Neural cell (in vitro differentiated cells): Measurements from ENCODE around the gene DCBLD2. TPM values are rescaled to one million over a fixed set of nuclear protein-coding genes. Genes with fewer than 3 reads are reported as not detected.

ENCODE experiments used
- H2AFZ ChIP-seq: fragments of 200-600, 300-800 bp; sonication (generic), shearing (Covaris generic); 2 replicates; pipeline ENCODE4 v1.6.0; 2014; ENCODE audit warnings: low read depth, mild to moderate bottlenecking, antibody characterized with exemption, low read length, moderate library complexity
- H3F3A ChIP-seq: fragments of 200-600 bp; shearing (Covaris generic); 2 replicates; pipeline ENCODE4 v1.6.1; 2016; ENCODE audit warnings: mild to moderate bottlenecking, moderate library complexity, mixed read lengths, antibody characterized with exemption, low read length; ENCODE audit not compliant: insufficient read depth, poor library complexity, severe bottlenecking
- H3K27ac ChIP-seq: fragments of 200-600, 300-800 bp; sonication (generic), shearing (Covaris generic); 2 replicates; pipeline ENCODE4 v1.5.1; 2014; ENCODE audit warnings: mild to moderate bottlenecking, low read length, moderate library complexity
- H3K27me3 ChIP-seq: fragments of 300-800, 200-600 bp; sonication (generic), shearing (Covaris generic); 2 replicates; pipeline ENCODE4 v1.6.0; 2014; ENCODE audit warnings: mild to moderate bottlenecking, low read depth, low read length, moderate library complexity; ENCODE audit not compliant: insufficient read depth
- H3K36me3 ChIP-seq: fragments of 300-800, 200-600 bp; sonication (generic), shearing (Covaris generic); 2 replicates; pipeline ENCODE4 v1.5.1; 2014; ENCODE audit warnings: mild to moderate bottlenecking, antibody characterized with exemption, low read length, moderate library complexity; ENCODE audit not compliant: insufficient read depth
- H3K4me2 ChIP-seq: fragments of 300-800, 200-600 bp; sonication (generic), shearing (Covaris generic); 2 replicates; pipeline ENCODE4 v1.6.0; 2014; ENCODE audit warnings: mild to moderate bottlenecking, low read length
- H3K4me3 ChIP-seq: fragments of 300-800, 200-600 bp; sonication (generic), shearing (Covaris generic); 2 replicates; pipeline ENCODE4 v1.5.1; 2014; ENCODE audit warnings: mild to moderate bottlenecking, low read length, moderate library complexity
- H3K79me2 ChIP-seq: fragments of 200-600 bp; shearing (Covaris generic); replicated peaks from 2 replicates; pipeline ENCODE4 v1.6.0; 2014; ENCODE audit warnings: mild to moderate bottlenecking, low read length, moderate library complexity; ENCODE audit not compliant: insufficient read depth
- H3K9ac ChIP-seq: fragments of 300-800, 200-600 bp; sonication (generic), shearing (Covaris generic); 2 replicates; pipeline ENCODE4 v1.6.1; 2016; ENCODE audit warnings: mild to moderate bottlenecking, low read length, mixed read lengths
- H3K9me2 ChIP-seq: fragments of 200-600 bp; shearing (Covaris generic); 2 replicates; pipeline ENCODE4 v1.6.1; 2016; ENCODE audit warnings: mild to moderate bottlenecking, low read length, mixed read lengths; ENCODE audit not compliant: insufficient read depth
- H3K9me3 ChIP-seq: fragments of 200-600, 300-800 bp; sonication (generic), shearing (Covaris generic); 2 replicates; pipeline ENCODE4 v1.6.1; 2016; ENCODE audit warnings: mild to moderate bottlenecking, mixed run types, low read length, moderate library complexity, mixed read lengths
- H4K20me1 ChIP-seq: fragments of 200-600 bp; shearing (Covaris generic); 2 replicates; pipeline ENCODE4 v1.6.1; 2016; ENCODE audit warnings: mild to moderate bottlenecking, mixed run types; ENCODE audit not compliant: insufficient read depth
- EP300 ChIP-seq: fragments of 450-650 bp; conservative IDR thresholded peaks from 2 replicates; pipeline ENCODE4 v1.6.1; 2014; ENCODE audit warnings: antibody characterized with exemption, mild to moderate bottlenecking, moderate library complexity; ENCODE audit not compliant: poor library complexity, severe bottlenecking
- EZH2 ChIP-seq: fragments of 200-600, 300-800 bp; shearing (Covaris generic), sonication (generic); IDR thresholded peaks from 2 replicates; pipeline ENCODE4 v1.6.1; 2014; ENCODE audit warnings: antibody characterized with exemption, low read length, borderline replicate concordance, mild to moderate bottlenecking; ENCODE audit not compliant: insufficient read depth, poor library complexity, severe bottlenecking
- MXI1 ChIP-seq: fragments of 450-650 bp; conservative IDR thresholded peaks from 2 replicates; pipeline ENCODE4 v1.6.1; 2014; ENCODE audit warnings: antibody characterized with exemption, mild to moderate bottlenecking; ENCODE audit not compliant: poor library complexity, severe bottlenecking
- POLR2AphosphoS5 ChIP-seq: IDR thresholded peaks from 2 replicates; pipeline ENCODE4 v1.6.1; 2012
- RAD21 ChIP-seq: fragments of 450-650 bp; conservative IDR thresholded peaks from 2 replicates; pipeline ENCODE4 v1.6.1; 2014; ENCODE audit warnings: antibody characterized with exemption, mild to moderate bottlenecking, moderate library complexity
- REST ChIP-seq: IDR thresholded peaks from 2 replicates; pipeline ENCODE4 v1.6.1; 2012; ENCODE audit warnings: borderline replicate concordance
- SMC3 ChIP-seq: fragments of 450-650 bp; conservative IDR thresholded peaks from 2 replicates; pipeline ENCODE4 v1.6.1; 2014; ENCODE audit warnings: antibody characterized with exemption, mild to moderate bottlenecking, moderate library complexity; ENCODE audit not compliant: poor library complexity
- TAF1 ChIP-seq: IDR thresholded peaks from 2 replicates; pipeline ENCODE4 v1.6.1; 2012; ENCODE audit warnings: low read depth
- polyA plus RNA-seq: library from polyadenylated mRNA; depleted of rRNA; stranded (reverse); fragments of >200 nt; gene quantifications from 2 replicates; pipeline ENCODE4 v1.2.3, GENCODE V29; 2014
- TF ChIP-seq, protein P1 (sequence below): fragments of 450-650 bp; IDR thresholded peaks from 2 replicates; pipeline ENCODE4 v1.5.1; 2014; ENCODE audit warnings: antibody characterized with exemption, mild to moderate bottlenecking, moderate library complexity; ENCODE audit not compliant: poor library complexity, severe bottlenecking

DCBLD2 gene
- polyA plus RNA-seq, 1 donor from 2014 or later: 69.0 TPM

DNA sequence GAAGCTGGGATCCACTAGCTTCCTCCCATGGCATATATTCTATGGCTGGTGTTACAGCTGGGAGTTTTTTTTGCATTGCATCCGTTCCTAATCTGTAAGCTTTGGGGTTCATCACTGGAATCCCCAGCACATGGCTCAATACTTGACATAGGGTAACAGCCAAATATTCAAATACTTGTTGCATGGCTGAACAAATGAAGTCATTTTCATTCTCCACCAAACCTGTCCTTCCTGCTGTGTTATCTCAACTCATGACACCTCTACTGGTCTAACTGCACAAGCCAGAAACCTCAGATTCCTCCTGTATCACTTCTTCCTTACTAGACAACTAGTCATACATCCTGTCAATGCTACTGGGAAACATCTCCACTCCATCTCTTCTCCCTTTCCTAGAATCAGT lies 95.0 kb downstream of the DCBLD2 start:
- Histone ChIP-seq H3K36me3 (peaks cover 5% of the 10 kb centered on the region), H3K4me2 (no peak overlapping the region), H3K9ac (no peak overlapping the region), H3K9me2 (no peaks in the 10 kb centered on the region), H3K27me3 (no peaks in the 10 kb centered on the region), H3K79me2 (no peaks in the 10 kb centered on the region), H3K9me3 (no peaks in the 10 kb centered on the region), H2AFZ (no peak overlapping the region), H4K20me1 (no peaks in the 10 kb centered on the region), H3K27ac (no peak overlapping the region), H3K4me3 (no peak overlapping the region), H3F3A (no peaks in the 10 kb centered on the region)
- no peak for TF ChIP-seq EZH2
- TF ChIP-seq MXI1: no peak
- no peak for TF ChIP-seq REST
- no peak for TF ChIP-seq EP300
- TF ChIP-seq, protein P1, sequence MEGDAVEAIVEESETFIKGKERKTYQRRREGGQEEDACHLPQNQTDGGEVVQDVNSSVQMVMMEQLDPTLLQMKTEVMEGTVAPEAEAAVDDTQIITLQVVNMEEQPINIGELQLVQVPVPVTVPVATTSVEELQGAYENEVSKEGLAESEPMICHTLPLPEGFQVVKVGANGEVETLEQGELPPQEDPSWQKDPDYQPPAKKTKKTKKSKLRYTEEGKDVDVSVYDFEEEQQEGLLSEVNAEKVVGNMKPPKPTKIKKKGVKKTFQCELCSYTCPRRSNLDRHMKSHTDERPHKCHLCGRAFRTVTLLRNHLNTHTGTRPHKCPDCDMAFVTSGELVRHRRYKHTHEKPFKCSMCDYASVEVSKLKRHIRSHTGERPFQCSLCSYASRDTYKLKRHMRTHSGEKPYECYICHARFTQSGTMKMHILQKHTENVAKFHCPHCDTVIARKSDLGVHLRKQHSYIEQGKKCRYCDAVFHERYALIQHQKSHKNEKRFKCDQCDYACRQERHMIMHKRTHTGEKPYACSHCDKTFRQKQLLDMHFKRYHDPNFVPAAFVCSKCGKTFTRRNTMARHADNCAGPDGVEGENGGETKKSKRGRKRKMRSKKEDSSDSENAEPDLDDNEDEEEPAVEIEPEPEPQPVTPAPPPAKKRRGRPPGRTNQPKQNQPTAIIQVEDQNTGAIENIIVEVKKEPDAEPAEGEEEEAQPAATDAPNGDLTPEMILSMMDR: no peak
- TF ChIP-seq RAD21: no peak
- TF ChIP-seq POLR2AphosphoS5: no peak
- no peak for TF ChIP-seq TAF1
- no peak for TF ChIP-seq SMC3

- Histone ChIP-seq H3K79me2 (no peaks in the 10 kb centered on the region), H3K27ac (no peak overlapping the region), H3K9me3 (no peaks in the 10 kb centered on the region), H2AFZ (no peak overlapping the region), H3K36me3 (peaks cover 9% of the 10 kb centered on the region), H3F3A (no peaks in the 10 kb centered on the region), H3K27me3 (no peaks in the 10 kb centered on the region), H3K4me3 (no peak overlapping the region), H3K9ac (no peak overlapping the region), H4K20me1 (no peaks in the 10 kb centered on the region), H3K4me2 (no peak overlapping the region), H3K9me2 (no peaks in the 10 kb centered on the region)
- no peak for TF ChIP-seq EP300
- no peak for TF ChIP-seq POLR2AphosphoS5
- no peak for TF ChIP-seq RAD21
- TF ChIP-seq SMC3: no peak
- no peak for TF ChIP-seq EZH2
- TF ChIP-seq MXI1: no peak
- TF ChIP-seq REST: no peak
- no peak for TF ChIP-seq TAF1
- TF ChIP-seq, protein P1: no peak
Observed at GRCh38 chr3:98805571-98805970, 95.9 kb downstream of the DCBLD2 start.
